Suprapubic skin (tissue), 3 donors: Measurements from ENCODE around the gene IL5.

Experiments
- CTCF ChIP-seq, 2 donors: fragments of 200-600 bp in 1 of 2; fragments of 450-650 bp in 1 of 2; sonication (generic) in 1 of 2; IDR thresholded peaks; one replicate each; pipeline ENCODE4 v1.5.1; 2016 to 2019; ENCODE audit warnings: antibody characterized with exemption in 2 of 2, mild to moderate bottlenecking in 1 of 2, moderate library complexity in 1 of 2
- POLR2AphosphoS5 ChIP-seq, 3 donors: sonication (generic); formaldehyde crosslinking; IDR thresholded peaks; one replicate each; pipeline ENCODE4 v1.6.1; 2017; ENCODE audit warnings: antibody characterized with exemption in 3 of 3

GRCh38 chr5:132501961-132502931, 41.1 kb downstream of the IL5 start:
- TF ChIP-seq POLR2AphosphoS5 (IDR thresholded peaks at IDR 0.05) (no peak), CTCF (IDR thresholded peaks at IDR 0.05) (no peak)
